K562 (cell line): Measurements from ENCODE around the gene PACS1. TPM values are rescaled to one million over a fixed set of nuclear protein-coding genes. Genes with fewer than 3 reads are reported as not detected.
A peak's percentile ranks its signal among the peaks of the same experiment; 100 is the strongest.

Source experiments
- ATAC-seq: fragments of 200-7000 bp; cut with Tn5 transposase; 3 replicates; pipeline ENCODE4 v1.9.1; 2020; ENCODE audit warnings: moderate library complexity
- BruUV-seq: library from RNA; stranded (reverse); fragments of 400-500 nt; replicated peaks from 2 replicates; lab custom pipeline; 2021; lab: Mats Ljungman, UMichigan
- CTCF ChIA-PET: fragments of 300-600 bp; formaldehyde crosslinking; extraction: SDS; loops from one replicate; lab custom pipeline; 2021; ENCODE audit warnings: low intra/inter-chr PET ratio; lab: Yijun Ruan, JAX
- POLR2A ChIA-PET: fragments of 300-600, 350-650 bp; sonication (Branson Sonifier 250); formaldehyde crosslinking; extraction: SDS; loops from one replicate; lab custom pipeline; 2021; ENCODE audit warnings: antibody characterized with exemption, inconsistent platforms; lab: Yijun Ruan, JAX
- DNase-seq, 4 experiments: peaks; one replicate each; pipeline versions ENCODE4 v3.0.0 to v3.0.0-alpha.2; 2011 to 2018; ENCODE audit warnings: low spot score in 3 of 4, mixed read lengths in 3 of 4; ENCODE audit errors: extremely low read depth in 1 of 4
- FAIRE-seq: peaks from 2 replicates; lab custom pipeline; 2011; peaks lifted over from hg19 to GRCh38; lab: Jason Lieb, UNC
- H2AFZ ChIP-seq: 2 replicates; pipeline ENCODE4 v1.6.0; 2011; ENCODE audit warnings: low read depth, low read length, control low read depth, inconsistent platforms
- H3K27ac ChIP-seq: fragments of 200-600 bp; 3 replicates; pipeline ENCODE4 v1.8.0; 2011; ENCODE audit warnings: low read depth, mild to moderate bottlenecking, control low read depth, inconsistent platforms, low read length, moderate library complexity, mixed read lengths; ENCODE audit errors: extremely low read depth
- H3K27me3 ChIP-seq, 2 experiments: fragments of 300-600 bp in 1 of 2; 2 replicates in 1 of 2; 3 replicates in 1 of 2; pipeline versions ENCODE4 v1.6.0 to v1.8.0; 2011; ENCODE audit warnings: inconsistent platforms in 2 of 2, low read length in 2 of 2, mild to moderate bottlenecking in 1 of 2, mixed read lengths in 1 of 2, moderate library complexity in 1 of 2; ENCODE audit not compliant: control insufficient read depth in 2 of 2, insufficient read depth in 2 of 2
- H3K36me3 ChIP-seq: fragments of 300-600 bp; 3 replicates; pipeline ENCODE4 v1.8.0; 2011; ENCODE audit warnings: mild to moderate bottlenecking, low read length, inconsistent platforms; ENCODE audit not compliant: control insufficient read depth, insufficient read depth
- H3K4me1 ChIP-seq, 2 experiments: fragments of 200-600 bp in 1 of 2; replicated peaks in 1 of 2; 2 replicates in 1 of 2; 3 replicates in 1 of 2; pipeline versions ENCODE4 v1.5.1 to v1.8.0; 2011; ENCODE audit warnings: inconsistent platforms in 2 of 2, low read length in 2 of 2, mild to moderate bottlenecking in 1 of 2, mixed read lengths in 1 of 2, moderate library complexity in 1 of 2; ENCODE audit not compliant: control insufficient read depth in 2 of 2, insufficient read depth in 2 of 2
- H3K4me2 ChIP-seq: 2 replicates; pipeline ENCODE4 v1.6.1; 2011; ENCODE audit warnings: low read length, control low read depth, inconsistent platforms, mixed read lengths; ENCODE audit not compliant: insufficient read depth
- H3K4me3 ChIP-seq: fragments of 200-600 bp; sonication (generic), shearing (Covaris generic); 2 replicates; pipeline ENCODE4 v1.5.1; 2016; ENCODE audit warnings: control low read depth, inconsistent platforms
- H3K79me2 ChIP-seq: fragments of 200-600 bp; 3 replicates; pipeline ENCODE4 v1.8.0; 2011; ENCODE audit warnings: low read length, inconsistent platforms; ENCODE audit not compliant: control insufficient read depth, insufficient read depth
- H3K9ac ChIP-seq, 2 experiments: 2 replicates each; pipeline versions ENCODE4 v1.6.0 to v1.6.1; 2011; ENCODE audit warnings: low read depth in 2 of 2, low read length in 2 of 2, control low read depth in 1 of 2, inconsistent platforms in 1 of 2, mild to moderate bottlenecking in 1 of 2, mixed read lengths in 1 of 2; ENCODE audit not compliant: insufficient read depth in 1 of 2
- H3K9me1 ChIP-seq: one replicate; pipeline ENCODE4 v1.6.0; 2011; ENCODE audit warnings: inconsistent platforms, mild to moderate bottlenecking, low read length, moderate library complexity; ENCODE audit not compliant: control insufficient read depth, insufficient read depth
- H3K9me3 ChIP-seq: replicated peaks from 2 replicates; pipeline ENCODE4 v1.5.1; 2011; ENCODE audit warnings: low read depth, low read length, inconsistent platforms; ENCODE audit not compliant: control insufficient read depth, insufficient read depth
- H4K20me1 ChIP-seq: replicated peaks from 2 replicates; pipeline ENCODE4 v1.6.1; 2011; ENCODE audit warnings: low read length, inconsistent platforms, mixed read lengths; ENCODE audit not compliant: control insufficient read depth, insufficient read depth
- JUND ChIP-seq, 2 experiments: IDR thresholded peaks; 2 replicates in 1 of 2; 3 replicates in 1 of 2; pipeline ENCODE4 v1.6.1; 2011; ENCODE audit warnings: borderline replicate concordance in 2 of 2, low read depth in 2 of 2, low read length in 2 of 2, improper control_type of control experiment in 1 of 2, missing biosample characterization in 1 of 2, missing genetic modification characterization in 1 of 2, missing genetic modification reagents in 1 of 2
- ZBTB40 ChIP-seq, 2 experiments: fragments of 450-650 bp in 1 of 2; sonication (generic) in 1 of 2; formaldehyde crosslinking in 1 of 2; IDR thresholded peaks; 2 replicates each; pipeline versions ENCODE4 v1.7.1 to v1.9.0; 2016 to 2022; ENCODE audit warnings: inconsistent platforms in 1 of 2, mild to moderate bottlenecking in 1 of 2, missing genetic modification reagents in 1 of 2
- WGBS: fragments of 100-300 bp; shearing (Covaris generic); methylation state at CpG from one replicate; pipeline ENCODE4 v1.1.6; 2016; ENCODE audit warnings: low coverage, mixed read lengths; ENCODE audit not compliant: insufficient coverage; ENCODE audit errors: missing lambda C conversion rate; 5-methylcytosine and 5-hydroxymethylcytosine counted together
- in situ Hi-C: fragments of 300-500 bp; cut with MboI; formaldehyde crosslinking; loops from 4 replicates; pipeline ENCODE4 v1.15.0; 2018; ENCODE audit warnings: inconsistent platforms, mixed read lengths
- intact Hi-C: fragments of 100-400 bp; cut with micrococcal nuclease; formaldehyde crosslinking; loops from 2 replicates; pipeline ENCODE4 v1.14.2; 2022
- polyA plus RNA-seq, 8 experiments: library from polyadenylated mRNA; depleted of rRNA in 4 of 8; stranded (reverse) in 5 of 8; unstranded in 3 of 8; fragments of >200 nt; fragmentation: Nextera tagmentation in 2 of 8; fragmentation: Illumina TruSeq in 1 of 8; extraction: Ambion mirVana in 2 of 8; extraction: Trizol in 1 of 8; gene quantifications; 2 replicates each; pipeline versions ENCODE4 v1.2.1 to v1.2.3, GENCODE V29; 2011 to 2014; ENCODE audit warnings: inconsistent platforms in 1 of 8, missing spikeins in 1 of 8
- total RNA-seq, 7 experiments: library from RNA; depleted of rRNA in 6 of 7; stranded (reverse); fragments of >200 nt in 6 of 7; fragmentation: Illumina TruSeq in 2 of 7; extraction: Trizol in 2 of 7; gene quantifications; 2 replicates each; pipeline versions ENCODE4 v1.2.1 to v1.2.3, GENCODE V29; 2011 to 2021; ENCODE audit warnings: low replicate concordance in 1 of 7

PACS1 gene
- total and polyA plus RNA-seq, 9 of the 15 experiments (the other 6 are each of a cell fraction or from before 2014, with no cell fraction given), result 0.34 to 28.1 (median 8.5) TPM

DNA sequence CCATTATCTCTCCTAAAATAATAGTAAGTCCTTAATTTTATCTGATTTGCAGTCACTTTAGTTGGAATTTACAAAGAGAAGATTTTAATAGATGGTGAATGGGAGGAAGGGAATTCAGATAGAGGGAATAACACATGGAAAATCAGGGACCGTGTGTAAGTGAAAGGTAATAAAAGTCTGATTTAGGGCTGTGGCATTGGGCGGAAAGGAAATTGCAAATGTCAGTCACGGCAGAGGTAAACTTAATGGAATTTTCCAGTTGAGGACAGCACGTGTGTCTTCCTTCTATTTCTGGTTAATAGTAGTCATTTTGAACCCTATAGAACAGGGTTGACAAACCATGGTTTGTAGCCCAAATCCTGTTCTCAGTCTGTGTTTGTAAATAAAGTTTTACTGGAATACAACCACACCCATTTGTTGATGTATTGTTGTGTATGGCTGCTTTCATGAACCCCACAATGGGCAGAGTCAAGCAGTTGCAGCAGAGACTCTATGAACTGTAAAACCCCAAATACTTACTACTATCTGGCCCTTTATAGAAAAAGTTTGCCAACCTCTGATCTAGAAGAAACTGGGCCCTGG lies 34.1 kb downstream of the PACS1 start:
- no peak for DNase-seq
- TF ChIP-seq JUND (IDR thresholded peaks at IDR 0.05; ENCODE audit: borderline replicate concordance, low read depth, low read length) (no peak), JUND (tag; IDR thresholded peaks at IDR 0.05; ENCODE audit: borderline replicate concordance, low read depth, low read length) (no peak), ZBTB40 (IDR thresholded peaks at IDR 0.05) (peak; percentile 85), ZBTB40 (CRISPR knock-in tag; IDR thresholded peaks at IDR 0.05) (peak; percentile 43; the same call in 1 of the 2 replicates)
- H3K9me3 ChIP-seq, result no peaks in the 10 kb centered on the region
- no peak overlapping the region for H3K4me3 ChIP-seq
- ATAC-seq, result no peak
- H3K4me2 ChIP-seq, result no peak overlapping the region
- 64% methylated on average over 4 of the region's 4 CpGs for WGBS
- intact Hi-C loops (no loop called here), in situ Hi-C loops (no loop called here)
- POLR2A ChIA-PET, result no interaction called here
- no peak overlapping the region for H3K27ac ChIP-seq
- H3K4me1 ChIP-seq, result peaks cover 3 to 4% of the 10 kb centered on the region in 2 experiments; a peak in 2 of 5 replicates
- no peak for FAIRE-seq
- H3K36me3 ChIP-seq, result no peaks in the 10 kb centered on the region; the same call in 2 of the 3 replicates
- BruUV-seq, result no TSS peak
- H3K79me2 ChIP-seq, result peaks cover 2% of the 10 kb centered on the region; the same call in 1 of the 3 replicates
- H3K27me3 ChIP-seq, result no peaks in the 10 kb centered on the region
- H3K9ac ChIP-seq, result no peak overlapping the region
- no peaks in the 10 kb centered on the region for H4K20me1 ChIP-seq
- no peaks in the 10 kb centered on the region for H3K9me1 ChIP-seq
- CTCF ChIA-PET, result no interaction called here
- no peak overlapping the region for H2AFZ ChIP-seq
